ENCODE results near the gene LTC4S. TPM values are rescaled to one million over a fixed set of nuclear protein-coding genes. Genes with fewer than 3 reads are reported as not detected.

Gene LTC4S
- polyA plus RNA-seq, 2 of the 4 experiments (the other 2 are of a cell fraction), result not detected

- 95% methylated on average over 17 of the region's 23 CpGs for WGBS (ENCODE audit: missing lambda C conversion rate)
- Histone ChIP-seq H3K27ac (no peak overlapping the region), H3K4me2 (no peak overlapping the region), H3K4me3 (no peak overlapping the region), H3K4me1 (peaks cover 30% of the 10 kb centered on the region), H3K9me3 (no peaks in the 10 kb centered on the region)
- ChIA-PET CTCF (interaction anchor here (1.4 to 3.6 kb wide), 4 partner anchors 15 to 54 kb away, joined by 3 to 12 read pairs (median 6); no protein-coding TSS in a partner anchor), POLR2A (no interaction called here)
- DNase-seq (ENCODE audit: low read depth in 1 of 2, low spot score in 1 of 2) (no peak), FAIRE-seq (no peak), ATAC-seq (no peak)
- no peak for TF ChIP-seq RAD21 (conservative IDR thresholded peaks at IDR 0.05 in 1 of 2, IDR thresholded peaks at IDR 0.05 in 1 of 2)
- TF ChIP-seq ATOH8 (CRISPR knock-in tag; IDR thresholded peaks at IDR 0.05; ENCODE audit: low read depth), result no peak
- TF ChIP-seq PBX3 (IDR thresholded peaks at IDR 0.05), result no peak
- TF ChIP-seq NFE2L2 (conservative IDR thresholded peaks at IDR 0.05; ENCODE audit: low read length), result no peak
- TF ChIP-seq RNF2 (IDR thresholded peaks at IDR 0.05; ENCODE audit: borderline replicate concordance, low read depth), result no peak
- no peak for TF ChIP-seq ESRRA (IDR thresholded peaks at IDR 0.05; ENCODE audit: borderline replicate concordance, low read length)
- TF ChIP-seq HOXB13 (CRISPR knock-in tag; IDR thresholded peaks at IDR 0.05; ENCODE audit: low read depth), result no peak
- TF ChIP-seq HES2 (IDR thresholded peaks at IDR 0.05), result no peak
- TF ChIP-seq PHF8 (IDR thresholded peaks at IDR 0.05; ENCODE audit: borderline replicate concordance, low read depth), result no peak
- TF ChIP-seq BCL3 (IDR thresholded peaks at IDR 0.05), result no peak
- TF ChIP-seq REST (IDR thresholded peaks at IDR 0.05), result no peak
- no peak for TF ChIP-seq ZFP36 (IDR thresholded peaks at IDR 0.05; ENCODE audit: borderline replicate concordance, partially characterized antibody)
- no peak for TF ChIP-seq NR3C1 (IDR thresholded peaks at IDR 0.05)
Measured at GRCh38 chr5:179816401-179816795, 22.6 kb downstream of the LTC4S start.

- WGBS (ENCODE audit: missing lambda C conversion rate), result 95% methylated on average over 26 of the region's 72 CpGs
- TF ChIP-seq MYC (IDR thresholded peaks at IDR 0.05; ENCODE audit: borderline replicate concordance, low read length) (no peak), PHF8 (IDR thresholded peaks at IDR 0.05; ENCODE audit: borderline replicate concordance, low read depth) (no peak), REST (IDR thresholded peaks at IDR 0.05) (no peak), RNF2 (IDR thresholded peaks at IDR 0.05; ENCODE audit: borderline replicate concordance, low read depth) (no peak)
- ATAC-seq, result no peak
- POLR2A ChIA-PET, result no interaction called here
- FAIRE-seq, result no peak
- CTCF ChIA-PET, result interaction anchor here (1.4 to 3.6 kb wide), 4 partner anchors 15 to 54 kb away, joined by 3 to 12 read pairs (median 6); no protein-coding TSS in a partner anchor
- DNase-seq (ENCODE audit: low read depth in 1 of 2, low spot score in 1 of 2), result no peak
- Histone ChIP-seq H3K4me3 (no peak overlapping the region), H3K9me3 (no peaks in the 10 kb centered on the region), H3K4me2 (no peak overlapping the region), H3K27ac (peak overlapping the region in 1 of 2 experiments; percentile 98; a peak in 4 of 6 replicates), H3K4me1 (peaks cover 30% of the 10 kb centered on the region)
Measured at GRCh38 chr5:179816796-179817469, 23.1 kb downstream of the LTC4S start.
